PC-9 (cell line): Measurements from ENCODE around the gene CTDP1.

Experiments
- EZH2 ChIP-seq: fragments of 200-600 bp; sonication (generic); IDR thresholded peaks from 2 replicates; pipeline ENCODE4 v1.8.0; 2017; ENCODE audit warnings: antibody characterized with exemption, low read depth
- TF ChIP-seq, protein P1 (sequence below): fragments of 200-600 bp; sonication (generic); conservative IDR thresholded peaks from 2 replicates; pipeline ENCODE4 v1.6.1; 2017; ENCODE audit warnings: mixed run types, antibody characterized with exemption, mild to moderate bottlenecking, moderate library complexity

DNA sequence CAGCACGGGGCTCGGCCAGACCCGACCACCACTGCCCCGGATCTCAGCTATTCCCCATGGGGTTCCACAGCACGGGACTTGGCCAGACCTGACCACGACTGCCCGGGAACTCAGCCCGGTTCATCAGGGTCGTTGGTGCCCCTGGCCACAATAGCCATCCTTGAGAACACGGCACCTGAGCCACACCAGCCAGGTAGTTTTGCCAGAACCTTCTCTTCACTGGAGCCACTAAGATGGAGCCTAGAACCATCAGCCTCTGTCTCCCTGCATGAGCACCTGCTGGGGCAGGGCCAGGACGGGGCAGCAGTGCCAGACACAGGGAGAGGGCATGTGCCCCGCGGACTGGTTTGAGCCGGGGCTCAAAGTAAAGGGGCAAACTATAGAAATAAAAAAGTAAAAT is 106.7 kb downstream of the CTDP1 start:
- TF ChIP-seq, protein P1, sequence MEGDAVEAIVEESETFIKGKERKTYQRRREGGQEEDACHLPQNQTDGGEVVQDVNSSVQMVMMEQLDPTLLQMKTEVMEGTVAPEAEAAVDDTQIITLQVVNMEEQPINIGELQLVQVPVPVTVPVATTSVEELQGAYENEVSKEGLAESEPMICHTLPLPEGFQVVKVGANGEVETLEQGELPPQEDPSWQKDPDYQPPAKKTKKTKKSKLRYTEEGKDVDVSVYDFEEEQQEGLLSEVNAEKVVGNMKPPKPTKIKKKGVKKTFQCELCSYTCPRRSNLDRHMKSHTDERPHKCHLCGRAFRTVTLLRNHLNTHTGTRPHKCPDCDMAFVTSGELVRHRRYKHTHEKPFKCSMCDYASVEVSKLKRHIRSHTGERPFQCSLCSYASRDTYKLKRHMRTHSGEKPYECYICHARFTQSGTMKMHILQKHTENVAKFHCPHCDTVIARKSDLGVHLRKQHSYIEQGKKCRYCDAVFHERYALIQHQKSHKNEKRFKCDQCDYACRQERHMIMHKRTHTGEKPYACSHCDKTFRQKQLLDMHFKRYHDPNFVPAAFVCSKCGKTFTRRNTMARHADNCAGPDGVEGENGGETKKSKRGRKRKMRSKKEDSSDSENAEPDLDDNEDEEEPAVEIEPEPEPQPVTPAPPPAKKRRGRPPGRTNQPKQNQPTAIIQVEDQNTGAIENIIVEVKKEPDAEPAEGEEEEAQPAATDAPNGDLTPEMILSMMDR = no peak
- TF ChIP-seq EZH2 = no peak
